GM20000 (cell line): ENCODE results near the gene ADCK2.

Experiments
- DNase-seq: peaks from one replicate; pipeline ENCODE4 v3.0.0; 2012; ENCODE audit warnings: low spot score
- TF ChIP-seq, protein P1 (sequence below): IDR thresholded peaks from 2 replicates; pipeline ENCODE4 v1.5.1; 2012; ENCODE audit warnings: mild to moderate bottlenecking, control low read depth; ENCODE audit errors: extremely low read depth, missing control alignments

Gene ADCK2

DNA sequence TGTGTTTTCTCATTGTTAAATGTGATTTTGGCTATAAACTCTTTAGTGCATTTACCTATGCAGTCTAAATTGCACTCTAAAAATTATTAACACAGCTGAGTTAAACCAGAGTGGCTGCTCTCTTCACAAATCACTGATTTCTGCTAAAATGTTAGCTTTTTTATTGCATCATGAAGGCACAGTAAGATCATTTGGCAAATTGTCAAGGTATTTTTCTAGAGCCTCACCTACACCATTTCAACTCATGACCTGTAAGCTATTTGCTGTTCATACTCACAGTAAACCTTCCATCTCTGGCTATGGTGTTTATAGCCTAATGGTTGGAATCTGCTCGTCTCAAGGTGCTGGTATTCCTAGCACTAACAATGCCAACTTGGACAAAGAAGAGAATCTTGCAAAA lies 49.5 kb downstream of the ADCK2 start:
- TF ChIP-seq, protein P1, sequence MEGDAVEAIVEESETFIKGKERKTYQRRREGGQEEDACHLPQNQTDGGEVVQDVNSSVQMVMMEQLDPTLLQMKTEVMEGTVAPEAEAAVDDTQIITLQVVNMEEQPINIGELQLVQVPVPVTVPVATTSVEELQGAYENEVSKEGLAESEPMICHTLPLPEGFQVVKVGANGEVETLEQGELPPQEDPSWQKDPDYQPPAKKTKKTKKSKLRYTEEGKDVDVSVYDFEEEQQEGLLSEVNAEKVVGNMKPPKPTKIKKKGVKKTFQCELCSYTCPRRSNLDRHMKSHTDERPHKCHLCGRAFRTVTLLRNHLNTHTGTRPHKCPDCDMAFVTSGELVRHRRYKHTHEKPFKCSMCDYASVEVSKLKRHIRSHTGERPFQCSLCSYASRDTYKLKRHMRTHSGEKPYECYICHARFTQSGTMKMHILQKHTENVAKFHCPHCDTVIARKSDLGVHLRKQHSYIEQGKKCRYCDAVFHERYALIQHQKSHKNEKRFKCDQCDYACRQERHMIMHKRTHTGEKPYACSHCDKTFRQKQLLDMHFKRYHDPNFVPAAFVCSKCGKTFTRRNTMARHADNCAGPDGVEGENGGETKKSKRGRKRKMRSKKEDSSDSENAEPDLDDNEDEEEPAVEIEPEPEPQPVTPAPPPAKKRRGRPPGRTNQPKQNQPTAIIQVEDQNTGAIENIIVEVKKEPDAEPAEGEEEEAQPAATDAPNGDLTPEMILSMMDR = no peak
- DNase-seq = no peak

- no peak for DNase-seq
- TF ChIP-seq, protein P1 = no peak
Measured at GRCh38 chr7:140723006-140723405, 50.3 kb downstream of the ADCK2 start.

GRCh38 chr7:140723574-140723973 lies 50.8 kb downstream of the ADCK2 start:
- DNase-seq = no peak
- TF ChIP-seq, protein P1 = no peak

- TF ChIP-seq, protein P1 = no peak
- no peak for DNase-seq
Measured at GRCh38 chr7:140724706-140725105, 52.0 kb downstream of the ADCK2 start.

DNA sequence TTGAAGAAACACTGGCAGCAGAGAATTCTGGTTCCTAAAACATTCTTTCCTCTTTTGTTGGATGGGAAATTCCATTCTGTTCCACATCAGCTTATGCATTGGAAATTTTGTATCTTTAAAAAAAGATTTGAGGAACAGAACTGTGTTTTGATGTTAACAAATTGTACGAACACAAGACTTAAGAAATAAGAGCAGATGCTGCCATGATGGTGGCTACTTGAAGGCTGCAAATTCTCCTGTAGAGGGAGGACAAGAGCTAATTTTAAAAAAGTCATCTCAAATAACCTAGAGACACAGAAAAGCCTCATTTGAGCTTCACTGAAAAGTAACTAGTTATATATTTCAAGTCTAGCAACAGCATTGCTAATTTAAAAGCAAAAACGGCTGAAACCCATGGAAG lies 53.5 kb downstream of the ADCK2 start:
- DNase-seq = no peak
- TF ChIP-seq, protein P1 = no peak

- TF ChIP-seq, protein P1 = no peak
- DNase-seq = no peak
Measured at GRCh38 chr7:140732416-140732815, 59.7 kb downstream of the ADCK2 start.

- DNase-seq = no peak
- TF ChIP-seq, protein P1 = no peak
Measured at GRCh38 chr7:140734096-140734495, 61.4 kb downstream of the ADCK2 start.
